ENCODE results near the gene CCNT2.
"Not testable (repeated sequence)": the region's sequence is repeated elsewhere in the genome, so short reads cannot be mapped to it uniquely, and the experiment has no call there.

Gene CCNT2

DNA sequence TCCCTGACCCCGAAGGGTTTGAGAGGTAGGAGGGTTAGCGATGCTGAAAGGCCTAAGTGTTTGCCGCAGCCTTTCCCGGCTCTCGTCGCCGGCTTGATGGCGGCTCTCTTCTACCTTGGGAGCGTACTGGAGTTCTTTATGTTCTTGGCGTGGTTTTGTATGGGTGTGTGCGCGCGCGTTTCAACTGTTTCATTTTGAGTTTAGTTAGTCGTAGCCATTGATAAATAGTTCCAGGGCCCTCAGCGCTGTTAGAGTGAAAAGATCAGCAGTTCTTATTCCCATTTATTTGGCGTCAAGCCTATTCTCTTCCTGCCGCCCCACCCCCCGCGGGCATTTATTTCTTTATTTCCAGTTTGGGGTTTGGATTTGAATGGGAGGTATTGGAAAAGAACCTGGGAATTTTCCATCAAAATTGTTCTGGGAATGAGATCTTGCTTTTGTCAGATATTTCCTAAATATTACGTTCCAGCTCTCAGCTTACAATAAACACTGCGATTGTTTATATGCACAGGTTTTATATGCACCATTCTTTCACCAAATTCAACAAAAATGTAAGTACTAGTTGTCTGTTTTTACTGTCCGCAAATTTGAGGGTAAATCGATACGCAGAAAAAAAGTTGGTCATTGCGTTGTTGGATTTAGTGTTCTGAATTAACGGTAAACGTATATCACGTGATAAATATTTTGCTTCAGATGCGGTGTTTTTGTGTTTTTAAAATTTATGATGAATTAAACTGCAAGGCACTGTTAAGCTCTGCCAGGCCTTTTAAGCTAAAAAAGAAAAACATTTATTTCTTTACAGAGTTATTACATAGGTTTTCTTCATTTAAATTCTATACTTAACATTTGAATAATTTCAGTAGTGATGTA lies 954 bp downstream of the CCNT2 start:
- DNase-seq: peak; percentile 21

DNA sequence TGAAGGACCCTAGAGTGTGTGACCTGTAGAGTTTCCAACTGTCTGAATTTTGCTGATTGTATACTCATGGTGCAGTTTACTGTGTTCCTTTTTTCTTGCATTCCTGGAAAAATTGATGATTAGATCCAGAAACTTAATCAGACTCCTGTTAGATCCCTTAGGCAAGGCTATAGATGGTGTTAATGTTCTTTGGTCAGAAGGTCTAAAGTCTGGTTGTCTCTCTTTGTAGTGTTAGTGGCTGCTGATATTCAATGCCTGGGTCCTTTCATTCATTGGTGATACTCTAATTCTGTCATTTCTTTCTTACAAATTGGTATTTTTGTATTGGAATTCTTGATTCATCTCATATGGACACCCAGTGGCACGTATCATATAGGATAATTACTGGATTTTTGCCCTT lies 6.3 kb downstream of the CCNT2 start:
- no peak for DNase-seq

DNA sequence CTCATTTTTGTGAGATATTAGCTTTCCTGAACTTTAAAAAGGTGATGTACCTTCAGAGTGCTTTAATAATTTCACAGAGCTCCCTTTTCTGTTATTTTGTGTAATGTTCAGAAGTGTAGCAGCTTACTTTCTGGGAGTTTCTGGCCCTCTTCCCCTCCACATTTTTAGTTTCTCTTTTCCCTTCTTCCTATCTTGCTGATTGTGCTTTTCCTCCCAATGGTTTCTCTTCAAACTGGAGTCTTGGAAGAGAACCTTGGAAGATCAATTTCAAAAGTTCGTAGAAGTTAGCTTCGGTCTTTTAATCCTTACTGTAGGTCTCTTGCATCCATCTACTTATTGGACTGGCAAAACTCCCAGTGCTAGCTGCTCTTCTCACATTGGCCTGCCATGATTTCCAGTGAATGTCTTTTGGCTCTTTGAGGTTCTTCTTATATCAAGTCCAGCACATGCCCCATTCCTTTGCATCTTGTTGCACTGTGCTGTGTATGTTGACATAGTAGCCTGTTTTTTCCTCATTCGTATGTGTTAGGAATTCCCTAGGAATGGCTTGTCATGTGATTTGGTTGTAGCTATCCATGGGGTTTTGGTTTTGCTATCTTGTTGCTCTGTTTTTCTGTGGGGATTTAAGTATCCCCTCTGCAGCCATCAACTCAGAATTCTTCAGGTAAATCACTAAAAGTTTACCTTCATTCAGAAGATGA lies 7.8 kb downstream of the CCNT2 start:
- DNase-seq: no peak

DNA sequence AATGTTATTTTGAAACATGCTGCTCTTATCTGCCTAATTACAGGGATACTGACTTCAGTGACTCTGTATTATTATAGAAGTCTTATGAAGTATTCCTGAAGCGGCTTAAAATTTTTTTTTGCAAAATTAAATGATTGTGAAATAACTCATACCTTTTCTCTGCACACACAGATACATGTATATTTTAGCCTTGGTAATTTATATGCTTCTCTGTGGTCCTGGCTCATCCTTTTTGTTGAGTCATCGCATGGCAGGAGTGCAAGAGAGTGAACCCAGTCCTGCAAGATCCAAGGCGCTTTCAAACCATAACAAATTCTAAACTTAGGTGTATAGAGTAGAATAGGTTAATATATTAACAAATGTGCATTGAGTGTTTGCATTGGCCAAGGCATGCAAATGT lies 8.6 kb downstream of the CCNT2 start:
- DNase-seq: no peak

DNA sequence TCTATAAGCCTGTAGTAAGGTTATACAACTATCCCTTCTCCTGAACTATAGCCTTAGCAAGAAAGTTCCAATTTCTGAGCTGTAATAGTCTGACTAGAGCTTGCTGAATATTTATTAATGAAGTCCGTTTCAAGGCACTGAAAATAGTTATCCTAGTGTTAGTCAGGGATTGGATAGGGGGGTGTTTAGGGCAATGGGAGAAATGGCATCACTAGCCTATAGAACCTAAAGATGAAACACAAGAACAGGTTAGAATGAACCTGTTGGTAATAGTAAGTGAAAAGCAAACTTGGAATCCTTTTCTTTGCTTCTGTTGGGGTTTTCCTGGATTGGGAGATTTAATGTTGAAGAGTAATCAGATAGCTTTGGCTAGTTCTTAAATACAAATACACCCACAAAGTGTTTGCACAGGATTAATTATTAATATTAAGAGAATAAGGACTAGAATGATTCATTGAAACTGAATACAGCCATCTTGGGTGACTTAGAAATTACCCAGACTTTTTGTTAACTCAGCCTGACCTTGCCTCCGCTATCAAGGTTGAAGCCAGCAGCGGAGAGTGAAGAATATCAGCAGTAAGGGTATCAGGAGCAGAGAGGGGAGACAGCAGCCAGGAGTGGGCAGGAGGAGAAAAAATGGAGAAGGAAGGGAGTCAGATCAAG lies 14.4 kb downstream of the CCNT2 start:
- DNase-seq: no peak

DNA sequence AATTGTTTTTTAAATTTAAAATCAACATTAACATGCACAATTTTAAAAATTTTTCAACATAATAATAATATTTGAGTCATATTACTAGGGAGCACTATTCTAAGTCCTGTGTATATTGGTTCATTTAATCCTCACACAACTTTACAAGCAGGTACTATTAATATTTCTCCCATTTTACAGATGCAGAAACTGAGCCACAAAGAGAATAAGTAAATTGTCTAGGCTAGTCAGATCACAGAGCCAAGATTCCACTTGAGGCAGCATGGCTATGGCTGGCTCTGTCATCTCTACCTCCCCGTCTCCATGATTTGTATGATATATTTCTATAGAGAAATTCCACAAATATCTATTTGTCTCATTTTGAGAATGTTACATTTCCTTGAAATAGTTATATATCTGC lies 15.1 kb downstream of the CCNT2 start:
- DNase-seq: no peak

DNA sequence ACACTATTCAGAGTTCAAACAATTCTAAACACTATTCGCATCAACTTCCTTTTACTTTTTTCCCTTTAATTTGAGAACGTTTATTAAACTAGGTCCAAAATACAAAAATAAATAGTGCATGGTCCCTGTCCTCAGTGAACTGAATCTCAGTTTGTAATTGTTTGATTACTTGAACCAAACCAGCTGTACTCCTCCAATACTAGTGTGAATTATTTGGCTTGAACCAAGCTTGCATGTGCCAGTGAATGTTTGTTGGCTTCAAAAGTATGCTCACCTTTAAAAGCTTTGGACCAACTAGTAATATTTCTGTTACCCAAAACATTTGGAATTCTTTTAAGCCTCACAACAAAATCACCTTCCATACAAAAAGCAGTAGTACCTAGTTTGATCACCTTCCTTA lies 15.5 kb downstream of the CCNT2 start:
- DNase-seq: no peak

DNA sequence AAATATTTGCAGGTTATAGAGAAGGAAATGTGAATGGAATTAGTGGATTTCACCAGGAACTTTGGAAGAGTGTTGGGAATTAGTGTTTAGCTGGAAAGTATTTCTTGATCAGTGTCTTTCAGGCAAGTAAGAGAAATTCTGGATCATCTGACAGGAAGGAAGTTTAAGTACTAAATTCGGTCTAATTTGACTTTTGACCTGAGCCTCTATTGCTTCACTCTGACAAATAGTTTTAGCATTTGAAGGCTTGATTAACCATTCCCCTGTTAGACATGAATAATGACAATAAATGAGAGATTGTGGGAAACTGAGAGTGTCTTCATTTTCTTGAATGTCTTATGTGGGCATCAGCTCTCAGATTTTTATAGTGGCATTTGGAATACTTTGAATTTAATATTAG lies 16.0 kb downstream of the CCNT2 start:
- DNase-seq: no peak

DNA sequence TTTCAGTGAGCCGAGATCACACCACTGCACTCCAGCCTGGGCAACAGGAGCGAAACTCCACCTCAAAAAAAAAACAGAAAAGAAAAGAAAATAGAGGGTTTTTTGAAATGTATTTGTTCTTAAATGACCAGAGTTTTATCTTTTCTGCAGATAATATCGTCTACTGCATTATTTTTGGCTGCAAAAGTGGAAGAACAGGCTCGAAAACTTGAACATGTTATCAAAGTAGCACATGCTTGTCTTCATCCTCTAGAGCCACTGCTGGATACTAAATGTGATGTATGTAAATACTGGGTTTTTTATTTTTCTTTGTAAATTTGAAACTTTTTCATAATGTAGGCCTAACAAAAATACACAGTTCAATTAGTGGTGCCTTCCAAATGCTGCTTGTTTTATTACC lies 18.1 kb downstream of the CCNT2 start:
- DNase-seq: no peak

DNA sequence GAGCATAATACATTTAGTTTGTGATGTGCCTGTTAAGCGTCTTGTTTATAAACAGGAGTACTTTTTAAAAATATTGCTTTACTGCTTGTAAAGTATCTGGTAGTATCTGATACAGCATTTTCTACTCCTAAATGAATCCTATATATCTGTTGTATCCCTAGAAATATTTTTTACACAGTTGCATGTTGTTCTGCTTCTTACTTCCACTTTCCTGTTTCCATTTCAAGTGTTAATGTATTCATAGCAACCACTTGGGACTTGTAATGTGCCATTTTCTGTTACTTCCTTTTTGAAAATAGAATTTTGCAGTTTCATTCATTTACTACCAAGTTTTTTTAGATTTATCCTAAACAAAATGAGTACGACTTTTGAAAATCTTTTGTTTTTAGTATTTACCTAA lies 24.9 kb downstream of the CCNT2 start:
- no peak for DNase-seq

DNA sequence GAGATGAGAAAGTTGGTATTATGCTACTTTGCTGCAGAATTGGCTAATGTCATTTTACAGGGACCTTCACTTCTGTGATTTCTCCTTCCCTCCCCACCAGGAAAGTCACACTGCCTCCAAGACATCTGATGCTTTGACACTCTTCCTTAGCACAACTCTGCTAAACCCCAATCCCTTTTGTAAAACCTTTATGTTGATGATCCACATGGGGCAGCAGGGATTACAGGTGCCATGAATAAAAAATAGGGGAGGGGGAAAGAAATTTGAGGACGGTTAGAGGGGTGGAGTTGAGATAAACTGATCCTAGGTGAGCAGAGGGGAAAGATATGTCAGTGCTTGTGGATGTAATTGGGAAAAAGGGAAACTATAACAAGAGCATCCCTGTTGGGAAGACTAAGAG lies 26.4 kb downstream of the CCNT2 start:
- no peak for DNase-seq

DNA sequence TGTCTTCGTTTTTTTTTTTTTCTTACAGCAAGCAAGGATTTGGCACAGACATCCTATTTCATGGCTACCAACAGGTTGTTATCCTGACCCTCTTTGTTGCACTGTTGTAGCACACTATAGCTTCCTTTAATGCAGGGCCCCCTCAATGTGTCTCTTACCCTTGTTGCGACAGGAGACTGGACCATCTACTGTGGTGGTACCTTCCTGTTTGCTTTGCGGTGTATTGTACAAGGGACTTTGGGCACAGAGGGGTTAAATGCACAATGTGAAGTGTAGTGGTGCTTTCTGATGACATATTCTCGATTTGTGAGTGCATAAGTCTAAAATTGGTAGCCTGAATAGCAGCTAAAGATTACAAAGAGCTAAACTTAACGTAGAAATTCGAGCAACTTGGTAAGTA lies 27.5 kb downstream of the CCNT2 start:
- DNase-seq: no peak

DNA sequence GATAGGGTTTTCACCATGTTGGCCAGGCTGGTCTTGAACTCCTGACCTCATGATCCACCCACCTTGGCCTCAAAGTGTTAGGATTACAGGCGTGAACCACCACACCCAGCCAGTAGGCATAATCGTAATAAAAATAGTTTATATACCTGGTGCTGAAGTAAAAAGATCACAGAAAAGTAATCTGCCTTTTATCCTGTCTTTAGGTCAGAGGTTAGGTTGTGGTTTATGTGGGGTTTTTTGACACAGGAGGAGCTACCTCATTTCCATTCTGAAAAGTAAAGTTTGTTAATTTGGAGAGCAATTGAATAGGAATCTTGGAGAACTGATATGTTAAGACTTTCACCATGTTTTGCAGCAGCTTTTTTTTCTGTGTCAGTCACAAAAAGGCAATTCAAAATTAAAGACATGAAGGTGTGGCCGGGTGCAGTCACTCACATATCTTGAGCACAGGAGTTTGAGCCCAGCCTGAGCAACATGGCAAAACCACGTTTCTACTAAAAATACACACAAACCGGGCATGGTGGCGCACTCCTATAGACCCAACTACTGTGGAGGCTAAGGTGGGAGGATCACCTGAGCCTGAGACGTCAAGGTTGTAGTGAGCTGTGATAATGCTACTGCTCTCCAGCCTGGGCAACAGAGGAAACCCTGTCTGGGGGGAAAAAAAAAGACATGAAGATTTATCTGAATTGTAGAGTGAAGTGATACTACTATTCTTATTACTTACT lies 31.5 kb downstream of the CCNT2 start:
- DNase-seq: no peak

DNA sequence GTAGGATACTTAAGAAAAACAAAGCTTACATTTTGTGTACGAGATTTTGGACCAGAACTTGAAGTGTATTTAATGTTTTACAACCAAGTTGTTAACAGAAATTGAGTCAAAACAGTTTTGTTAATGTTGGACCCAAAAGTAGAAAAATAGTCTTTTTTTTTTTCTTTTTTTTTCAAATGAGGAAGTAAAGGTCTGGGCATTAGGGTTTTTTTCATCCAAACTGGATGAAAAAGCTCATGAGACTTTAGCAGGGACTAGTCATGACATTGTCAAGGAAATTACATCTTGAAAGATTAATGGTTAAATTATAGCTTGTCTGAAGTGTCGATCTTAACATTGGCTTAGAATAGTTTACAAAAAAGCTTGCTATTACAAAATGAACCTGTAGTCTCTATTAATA lies 32.3 kb downstream of the CCNT2 start:
- DNase-seq: no peak

DNA sequence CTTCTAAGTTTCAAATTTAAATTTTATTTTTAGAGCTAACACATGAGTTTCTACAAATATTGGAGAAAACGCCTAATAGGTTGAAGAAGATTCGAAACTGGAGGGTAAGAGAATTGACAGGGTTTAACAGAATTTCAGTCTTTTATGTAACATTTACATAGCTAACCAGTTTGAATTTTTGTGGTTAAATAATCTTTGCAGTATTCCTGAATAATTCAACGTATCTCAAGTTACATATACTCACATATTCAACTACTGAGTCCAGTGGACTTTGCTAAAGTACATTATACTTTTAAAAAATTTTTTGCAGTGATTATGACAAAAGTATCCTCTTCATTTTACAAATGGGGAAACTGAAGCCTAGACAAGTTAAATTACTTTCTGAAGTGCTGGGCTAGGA lies 34.0 kb downstream of the CCNT2 start:
- no peak for DNase-seq

DNA sequence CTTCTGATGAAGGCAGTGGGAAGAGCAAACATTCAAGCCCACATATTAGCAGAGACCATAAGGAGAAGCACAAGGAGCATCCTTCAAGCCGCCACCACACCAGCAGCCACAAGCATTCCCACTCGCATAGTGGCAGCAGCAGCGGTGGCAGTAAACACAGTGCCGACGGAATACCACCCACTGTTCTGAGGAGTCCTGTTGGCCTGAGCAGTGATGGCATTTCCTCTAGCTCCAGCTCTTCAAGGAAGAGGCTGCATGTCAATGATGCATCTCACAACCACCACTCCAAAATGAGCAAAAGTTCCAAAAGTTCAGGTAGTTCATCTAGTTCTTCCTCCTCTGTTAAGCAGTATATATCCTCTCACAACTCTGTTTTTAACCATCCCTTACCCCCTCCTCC lies 35.4 kb downstream of the CCNT2 start:
- no peak for DNase-seq

DNA sequence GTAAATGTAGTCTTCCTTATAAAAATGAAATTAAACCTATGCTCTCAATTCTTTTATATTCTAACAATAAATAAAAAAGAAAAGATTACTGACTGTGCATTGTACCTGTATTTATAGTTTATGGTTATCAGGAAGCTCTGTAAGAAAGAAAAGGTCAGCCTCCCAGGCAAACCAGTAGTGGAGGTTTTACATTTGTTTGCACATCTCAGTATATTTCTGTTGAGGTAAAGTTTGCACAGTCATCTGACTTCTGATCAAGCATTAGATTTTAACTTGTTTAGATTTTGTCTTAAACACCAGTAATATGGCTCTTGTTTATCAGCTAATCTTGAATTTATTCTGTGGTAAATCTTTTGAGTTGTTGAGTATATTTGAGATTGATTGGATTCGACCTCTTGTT lies 37.1 kb downstream of the CCNT2 start:
- DNase-seq: no peak

DNA sequence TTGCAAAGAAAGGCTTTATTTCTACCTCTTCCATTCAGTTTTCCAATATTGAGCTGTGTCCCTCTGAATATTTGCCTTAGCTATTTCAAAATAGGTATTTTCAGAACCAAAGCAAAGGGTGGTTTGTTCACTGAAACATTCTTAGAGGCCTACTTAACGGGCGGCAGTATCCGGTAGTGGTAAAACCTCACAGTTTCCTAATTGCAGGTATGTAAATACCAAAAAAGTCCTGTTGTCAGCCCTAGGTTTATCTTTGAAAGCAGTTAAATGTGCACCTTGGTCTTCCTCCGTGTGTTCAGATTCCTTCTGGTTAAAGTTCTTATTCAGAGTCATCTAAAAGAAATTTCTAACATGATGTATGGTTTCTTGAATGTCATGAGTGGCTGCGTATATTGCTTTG lies 38.9 kb downstream of the CCNT2 start:
- no peak for DNase-seq

DNA sequence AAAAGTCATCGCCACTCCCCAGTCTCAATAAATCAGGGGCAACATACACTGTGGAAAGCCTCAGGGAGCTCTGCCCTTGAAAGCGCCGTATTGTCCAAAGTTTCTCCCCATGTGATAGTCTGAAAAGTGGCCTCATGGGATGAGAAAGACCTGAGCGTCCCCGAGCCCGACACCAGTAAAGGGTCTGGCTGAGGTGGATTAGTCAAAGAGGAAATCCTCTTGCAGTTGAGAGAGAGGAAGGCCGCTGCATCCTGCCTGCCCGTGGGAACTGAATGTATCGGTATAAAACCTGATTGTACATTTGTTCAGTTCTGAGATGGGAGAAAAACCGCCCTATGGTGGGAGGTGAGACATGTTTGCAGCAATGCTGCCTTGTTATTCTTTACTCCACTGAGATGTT lies 48.5 kb downstream of the CCNT2 start:
- not testable (repeated sequence) for DNase-seq

DNA sequence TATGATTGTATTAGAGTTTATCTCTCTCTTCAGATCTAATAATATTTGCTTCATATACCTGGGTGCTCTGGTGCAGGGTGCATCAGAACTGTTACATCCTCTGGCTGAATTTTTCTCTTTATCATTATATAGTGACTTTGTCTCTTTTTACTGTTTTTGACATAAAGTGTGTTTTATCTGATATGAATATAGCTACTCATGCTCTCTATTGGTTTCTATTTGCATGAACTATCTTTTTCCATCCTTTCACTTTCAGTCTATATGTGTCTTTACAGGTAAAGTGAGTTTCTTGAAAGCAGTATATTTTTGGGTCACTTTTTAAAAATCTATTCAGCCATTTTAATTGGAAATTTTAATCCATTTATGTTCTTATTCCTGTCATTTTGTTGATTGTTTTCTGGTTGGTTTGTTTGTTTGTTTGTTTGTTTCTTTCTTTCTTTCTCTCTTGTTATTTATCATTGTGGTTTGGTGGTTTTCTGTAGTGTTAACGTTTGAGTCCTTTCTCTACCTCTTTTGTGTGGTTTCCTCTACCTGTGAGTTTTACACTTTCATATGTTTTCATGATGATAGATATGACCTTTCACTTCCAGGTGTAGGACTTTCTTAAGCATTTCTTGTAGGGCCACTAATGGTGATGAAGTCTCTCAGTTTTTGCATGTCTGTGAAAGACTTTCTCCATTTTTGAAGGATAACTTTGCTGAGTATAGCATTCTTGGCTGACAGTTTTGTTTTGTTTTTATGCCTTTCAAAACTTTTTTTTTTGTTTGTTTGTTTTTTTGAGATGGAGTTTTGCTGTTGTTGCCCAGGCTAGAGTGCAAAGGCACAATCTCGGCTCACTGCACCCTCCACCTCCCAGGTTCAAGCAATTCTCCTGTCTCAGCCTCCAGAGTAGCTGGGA lies 54.9 kb downstream of the CCNT2 start:
- no peak for DNase-seq

DNA sequence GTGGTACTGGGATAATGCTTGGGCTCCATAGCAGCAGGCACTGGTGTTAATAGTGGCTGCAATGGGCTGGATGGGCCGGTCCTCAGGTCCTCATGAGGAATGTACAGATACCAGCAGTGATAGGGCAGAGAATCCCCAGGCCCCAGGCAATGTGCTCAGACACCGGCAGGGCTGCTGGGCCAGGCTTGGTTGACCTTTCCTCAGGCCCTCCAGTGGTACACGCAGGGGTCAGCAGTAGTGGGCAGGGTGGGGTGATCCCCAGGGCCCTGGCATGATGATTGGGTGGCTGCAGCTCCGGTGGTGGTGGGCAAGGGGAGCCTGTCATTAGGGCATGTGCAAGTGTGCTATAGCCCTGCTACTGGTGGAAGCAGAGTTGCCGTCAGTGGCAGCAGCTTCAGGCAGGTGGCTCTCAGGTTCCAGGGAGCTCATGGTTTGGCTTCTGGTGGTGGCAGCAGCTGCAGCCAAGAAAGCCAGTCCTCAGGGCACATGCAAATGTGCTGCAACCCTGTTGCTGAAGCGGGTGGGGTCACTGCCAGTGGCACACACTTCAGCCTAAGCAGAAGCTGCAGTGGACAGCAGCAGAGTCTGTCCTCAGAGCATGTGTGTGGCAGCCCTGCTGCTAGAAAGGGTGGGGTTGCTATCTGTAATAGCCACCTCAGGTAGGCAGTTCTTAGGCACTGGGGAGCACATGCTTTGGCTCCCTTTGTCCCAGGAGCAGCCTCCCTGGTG lies 56.8 kb downstream of the CCNT2 start:
- DNase-seq: no peak

Data from activated CD4-positive, alpha-beta T cell treated with anti-CD3 and anti-CD28 coated beads for 1 hour (primary cell).